Measurements from ENCODE around the gene MAN1A1.

DNA sequence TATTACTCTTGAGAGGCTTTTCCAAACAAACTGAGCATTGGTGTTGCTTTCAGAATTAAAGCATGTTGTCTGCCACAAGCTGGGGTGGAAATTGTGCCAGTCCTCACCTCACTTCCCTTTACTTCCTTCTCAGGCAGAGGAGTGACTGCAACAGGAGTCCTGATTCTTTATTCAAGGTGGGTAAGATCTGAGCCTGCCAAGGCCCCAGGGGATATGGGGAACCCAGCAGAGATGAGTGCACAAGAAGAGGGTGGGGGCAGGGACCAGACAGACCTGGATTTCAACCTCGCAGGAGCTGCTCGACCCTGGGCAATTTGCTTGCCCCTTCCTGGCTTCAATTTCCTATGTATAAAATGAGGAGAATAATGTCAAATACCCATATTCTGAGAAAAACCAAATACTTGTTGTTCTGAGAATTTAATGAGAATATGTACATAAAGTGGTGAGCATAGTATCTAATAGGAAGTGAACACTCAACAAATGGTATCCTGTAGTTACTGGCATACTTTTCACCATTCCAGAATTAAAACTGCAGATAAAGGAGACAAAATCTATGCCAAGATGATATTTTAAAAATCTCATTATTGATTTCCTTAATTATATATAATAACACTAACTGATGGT is 17.8 kb downstream of the MAN1A1 start:
- TF ChIP-seq, protein P1, sequence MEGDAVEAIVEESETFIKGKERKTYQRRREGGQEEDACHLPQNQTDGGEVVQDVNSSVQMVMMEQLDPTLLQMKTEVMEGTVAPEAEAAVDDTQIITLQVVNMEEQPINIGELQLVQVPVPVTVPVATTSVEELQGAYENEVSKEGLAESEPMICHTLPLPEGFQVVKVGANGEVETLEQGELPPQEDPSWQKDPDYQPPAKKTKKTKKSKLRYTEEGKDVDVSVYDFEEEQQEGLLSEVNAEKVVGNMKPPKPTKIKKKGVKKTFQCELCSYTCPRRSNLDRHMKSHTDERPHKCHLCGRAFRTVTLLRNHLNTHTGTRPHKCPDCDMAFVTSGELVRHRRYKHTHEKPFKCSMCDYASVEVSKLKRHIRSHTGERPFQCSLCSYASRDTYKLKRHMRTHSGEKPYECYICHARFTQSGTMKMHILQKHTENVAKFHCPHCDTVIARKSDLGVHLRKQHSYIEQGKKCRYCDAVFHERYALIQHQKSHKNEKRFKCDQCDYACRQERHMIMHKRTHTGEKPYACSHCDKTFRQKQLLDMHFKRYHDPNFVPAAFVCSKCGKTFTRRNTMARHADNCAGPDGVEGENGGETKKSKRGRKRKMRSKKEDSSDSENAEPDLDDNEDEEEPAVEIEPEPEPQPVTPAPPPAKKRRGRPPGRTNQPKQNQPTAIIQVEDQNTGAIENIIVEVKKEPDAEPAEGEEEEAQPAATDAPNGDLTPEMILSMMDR (IDR thresholded peaks at IDR 0.05) = no peak
- TF ChIP-seq POLR2A (IDR thresholded peaks at IDR 0.05) = no peak
